ENCODE results near the gene CACNA2D3.

DNA sequence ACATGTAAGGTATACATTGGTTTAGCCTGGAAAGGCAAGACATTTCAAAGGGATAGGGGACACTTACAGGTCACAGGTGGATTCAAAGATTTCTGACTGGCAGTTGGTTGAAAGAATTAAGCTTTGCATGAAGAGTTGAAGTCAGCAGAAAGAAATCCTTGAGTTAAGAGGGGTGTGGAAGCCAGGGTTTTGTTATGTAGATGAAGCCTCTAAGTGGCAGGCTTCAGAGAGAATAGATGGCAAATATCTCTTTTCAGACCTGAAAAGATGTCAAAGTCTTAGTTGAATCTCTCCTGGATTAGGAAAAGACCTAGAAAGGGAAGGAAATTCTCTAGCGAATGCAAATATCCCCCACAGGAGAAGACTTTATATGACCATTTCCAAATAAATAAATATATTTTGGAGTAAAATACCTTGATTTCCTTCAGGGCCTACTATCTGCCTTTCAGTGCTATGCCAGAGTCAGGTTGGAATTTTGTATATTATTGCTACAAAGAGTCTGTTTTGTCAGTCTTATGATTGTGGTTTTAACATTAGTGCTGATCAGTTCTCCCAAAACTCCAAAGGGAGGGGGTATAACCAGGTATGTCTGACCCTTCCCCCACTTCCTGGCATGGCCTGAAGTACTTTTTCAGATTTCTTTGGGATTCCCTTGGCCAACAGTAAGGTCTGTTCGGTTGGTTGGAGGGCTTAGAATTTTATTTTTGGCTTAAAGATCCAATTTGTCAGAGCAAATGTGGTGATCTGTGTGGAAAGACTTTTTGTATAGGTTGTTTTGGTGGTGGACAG, 519.1 kb downstream of the CACNA2D3 start:
- TF ChIP-seq, protein P1, sequence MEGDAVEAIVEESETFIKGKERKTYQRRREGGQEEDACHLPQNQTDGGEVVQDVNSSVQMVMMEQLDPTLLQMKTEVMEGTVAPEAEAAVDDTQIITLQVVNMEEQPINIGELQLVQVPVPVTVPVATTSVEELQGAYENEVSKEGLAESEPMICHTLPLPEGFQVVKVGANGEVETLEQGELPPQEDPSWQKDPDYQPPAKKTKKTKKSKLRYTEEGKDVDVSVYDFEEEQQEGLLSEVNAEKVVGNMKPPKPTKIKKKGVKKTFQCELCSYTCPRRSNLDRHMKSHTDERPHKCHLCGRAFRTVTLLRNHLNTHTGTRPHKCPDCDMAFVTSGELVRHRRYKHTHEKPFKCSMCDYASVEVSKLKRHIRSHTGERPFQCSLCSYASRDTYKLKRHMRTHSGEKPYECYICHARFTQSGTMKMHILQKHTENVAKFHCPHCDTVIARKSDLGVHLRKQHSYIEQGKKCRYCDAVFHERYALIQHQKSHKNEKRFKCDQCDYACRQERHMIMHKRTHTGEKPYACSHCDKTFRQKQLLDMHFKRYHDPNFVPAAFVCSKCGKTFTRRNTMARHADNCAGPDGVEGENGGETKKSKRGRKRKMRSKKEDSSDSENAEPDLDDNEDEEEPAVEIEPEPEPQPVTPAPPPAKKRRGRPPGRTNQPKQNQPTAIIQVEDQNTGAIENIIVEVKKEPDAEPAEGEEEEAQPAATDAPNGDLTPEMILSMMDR (optimal IDR thresholded peaks at IDR 0.05 in 1 of 3, IDR thresholded peaks at IDR 0.05 in 1 of 3, conservative IDR thresholded peaks at IDR 0.05 in 1 of 3; ENCODE audit: extremely low read depth in 1 of 3, insufficient read depth in 2 of 3, low read length in 3 of 3) = no peak
- no peak for TF ChIP-seq EZH2 (IDR thresholded peaks at IDR 0.05; ENCODE audit: low read length)
